Anterior cingulate cortex (tissue), 58 donors: ENCODE data around the gene CSMD2.

ENCODE experiments used
- DNase-seq, 58 donors: peaks; one replicate each; lab custom pipeline; 2025; lab: John Stamatoyannopoulos, UW

The CSMD2 gene

GRCh38 chr1:33802268-33802667 is 362.8 kb downstream of the CSMD2 start:
- DNase-seq = no peak

DNA sequence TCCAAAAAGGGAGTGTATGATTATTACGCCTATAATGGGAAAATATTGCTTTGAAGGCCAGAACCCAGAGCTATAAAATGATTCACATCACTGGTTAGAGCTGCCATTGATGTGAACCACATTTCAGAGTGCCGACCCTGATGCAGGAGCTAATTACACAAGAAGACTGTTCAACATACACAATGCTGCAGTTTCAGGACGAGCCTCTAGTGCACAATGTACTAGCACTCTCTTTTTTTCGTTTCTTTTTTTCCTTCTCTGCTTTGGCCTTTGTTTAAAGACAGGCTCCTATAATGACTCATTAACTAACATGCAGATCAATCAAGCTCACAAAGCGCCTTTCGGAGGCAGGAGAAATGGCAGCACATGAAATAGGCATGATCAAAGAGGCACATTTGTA is 367.2 kb downstream of the CSMD2 start:
- DNase-seq = no peak

- DNase-seq = no peak
Observed at GRCh38 chr1:33792651-33793050, 372.4 kb downstream of the CSMD2 start.

DNA sequence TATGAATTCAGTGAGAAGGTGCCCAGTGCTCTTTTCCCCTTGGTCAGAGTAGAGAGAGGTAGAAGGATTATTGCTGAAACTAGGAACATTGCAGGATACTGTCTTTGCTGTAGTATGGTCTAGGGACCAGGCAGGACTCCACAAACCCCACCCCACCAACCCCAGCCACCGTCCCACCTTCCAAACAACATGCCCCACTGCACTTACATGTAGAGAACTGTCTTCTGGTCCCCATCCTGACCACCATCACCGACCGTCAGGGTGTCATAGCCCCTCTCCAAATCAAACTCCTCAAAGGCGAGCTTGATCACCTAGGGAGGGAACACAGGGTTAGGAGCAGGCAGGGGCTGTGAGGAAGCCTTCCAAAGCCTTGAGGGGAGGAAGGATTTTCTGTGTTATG is 372.8 kb downstream of the CSMD2 start:
- no peak for DNase-seq

DNA sequence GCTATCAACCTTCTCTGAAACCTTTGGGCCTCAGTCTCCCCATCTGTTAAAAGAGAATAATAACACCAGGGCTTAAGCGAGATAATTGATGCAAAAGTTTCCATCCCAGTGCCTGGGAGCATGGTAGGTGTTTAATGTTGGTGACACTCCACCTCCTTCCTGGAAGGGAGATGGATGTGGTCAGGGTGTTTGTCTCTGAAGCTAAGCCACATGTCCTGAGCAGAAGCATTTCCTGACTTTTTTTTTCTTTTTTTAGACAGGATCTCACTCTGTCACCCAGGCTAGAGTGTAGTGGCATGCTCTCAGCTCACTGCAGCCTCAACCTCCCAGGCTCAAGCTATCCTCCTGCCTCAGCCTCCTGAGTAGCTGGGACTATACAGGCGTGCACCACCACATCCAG is 373.8 kb downstream of the CSMD2 start:
- no peak for DNase-seq

DNA sequence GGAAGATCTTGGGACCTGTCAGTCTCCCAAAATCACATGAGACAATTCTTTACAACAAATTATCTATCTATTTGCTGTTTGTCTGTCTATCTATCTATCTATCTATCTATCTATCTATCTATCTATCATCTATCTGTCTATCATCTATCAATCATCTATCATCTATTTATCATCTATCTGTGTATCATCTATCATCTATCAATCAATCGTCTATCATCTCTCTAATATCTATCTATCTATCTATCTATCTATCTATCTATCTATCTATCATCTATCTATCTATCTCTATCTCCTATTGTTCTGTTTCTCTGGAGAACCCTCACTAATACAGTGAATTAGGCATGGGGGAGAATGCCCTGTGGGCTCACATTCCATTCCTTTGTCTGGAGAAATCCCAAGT is 374.5 kb downstream of the CSMD2 start:
- no peak for DNase-seq

DNA sequence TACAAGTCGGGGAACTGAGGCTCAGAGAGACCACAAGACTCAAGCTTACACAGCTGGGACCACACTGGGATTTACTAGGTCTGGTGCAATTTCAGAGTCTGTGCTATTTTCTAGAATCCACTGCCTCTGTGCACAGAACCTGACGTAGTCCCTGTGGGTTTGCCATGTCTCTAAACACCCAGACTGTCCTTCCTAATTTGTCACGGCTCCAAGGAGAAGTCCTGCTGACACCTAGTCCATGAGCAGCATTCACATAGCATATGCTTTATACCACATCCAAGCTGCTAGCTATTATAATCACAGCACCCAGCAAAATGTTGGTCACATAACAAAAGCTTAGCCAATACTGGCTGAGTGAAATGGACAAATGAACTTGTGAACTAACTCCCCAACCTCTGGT is 380.2 kb downstream of the CSMD2 start:
- DNase-seq = peak in 13 of 58 donors; percentile 1 to 64 (median 17)

- no peak for DNase-seq
Observed at GRCh38 chr1:33782776-33783175, 382.3 kb downstream of the CSMD2 start.

DNA sequence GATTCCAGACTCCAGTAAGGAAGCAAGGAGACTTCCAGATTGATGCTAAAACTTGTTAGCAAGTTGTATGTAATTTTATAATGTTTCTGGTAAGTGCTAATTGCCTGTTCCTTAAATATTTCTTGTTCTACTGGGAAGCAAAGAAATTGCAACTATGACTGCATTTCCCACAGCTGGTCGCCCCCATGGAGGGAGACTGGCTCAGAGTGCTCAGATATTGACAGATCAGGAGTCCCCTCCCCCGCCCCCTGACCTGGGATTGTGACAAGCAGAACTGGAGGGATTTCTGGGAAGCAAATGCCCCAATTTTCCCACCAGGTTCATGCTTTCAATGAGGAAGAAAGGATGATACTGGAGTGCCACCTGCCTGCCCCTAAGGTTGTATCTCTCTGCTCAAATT is 383.4 kb downstream of the CSMD2 start:
- no peak for DNase-seq

DNA sequence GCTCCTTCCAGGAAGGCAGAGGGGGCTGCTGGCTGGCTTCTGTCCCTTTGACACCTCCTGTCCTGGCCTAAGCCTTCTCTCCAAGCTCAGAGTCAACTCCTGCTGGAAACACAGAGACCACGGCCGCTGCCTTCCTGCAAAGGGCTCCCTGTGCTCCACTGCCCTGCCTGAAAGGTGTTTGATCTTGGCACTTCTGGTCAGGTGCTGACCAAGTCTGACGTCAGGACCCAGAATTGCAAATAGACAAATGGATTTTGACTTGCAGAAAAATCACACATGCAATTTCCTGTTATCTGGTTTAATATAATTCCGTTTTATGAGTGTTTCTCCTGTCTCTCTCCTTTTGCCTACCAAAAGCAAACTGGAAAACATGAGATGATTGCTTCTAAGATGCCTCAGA is 387.7 kb downstream of the CSMD2 start:
- no peak for DNase-seq

DNA sequence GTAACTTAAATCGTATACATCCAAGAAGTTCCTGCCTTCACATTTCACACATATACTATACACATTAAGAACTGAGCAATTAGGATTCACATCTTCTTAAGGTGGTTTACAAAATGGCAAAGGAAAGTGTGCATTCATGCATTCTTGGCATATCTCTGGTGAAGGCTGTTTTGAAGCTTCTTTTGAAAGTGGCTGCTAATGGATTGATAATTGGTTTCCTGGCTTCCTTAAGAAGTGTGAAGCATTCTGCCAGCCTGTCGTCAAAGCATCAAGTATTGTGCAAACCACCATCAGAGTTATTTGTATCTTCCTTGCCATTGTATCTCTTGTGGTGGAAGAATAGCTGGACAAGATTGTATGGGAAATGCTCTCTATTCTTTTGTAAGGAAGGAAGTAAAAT is 396.2 kb downstream of the CSMD2 start:
- no peak for DNase-seq

DNA sequence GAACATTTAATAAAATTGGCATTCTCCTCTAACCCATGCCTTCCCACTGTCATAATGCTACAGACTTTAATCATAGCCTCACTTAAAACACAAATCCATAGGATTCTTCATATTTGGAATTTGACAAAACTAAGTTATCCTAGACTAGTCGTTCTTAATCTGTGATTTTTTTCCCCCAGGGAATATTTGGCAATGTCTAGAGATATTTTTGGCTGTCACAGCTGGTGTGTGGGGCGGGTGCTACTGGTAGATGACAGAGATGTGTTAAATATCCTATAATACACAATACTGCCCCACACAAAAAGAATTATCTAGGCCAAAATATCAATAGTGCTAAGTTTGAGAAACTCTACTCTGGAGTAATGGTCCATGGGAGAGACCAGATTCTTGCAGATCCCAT is 396.9 kb downstream of the CSMD2 start:
- no peak for DNase-seq

GRCh38 chr1:33764149-33764548 is 400.9 kb downstream of the CSMD2 start:
- no peak for DNase-seq

GRCh38 chr1:33763406-33763805 is 401.6 kb downstream of the CSMD2 start:
- DNase-seq = no peak

- no peak for DNase-seq
Observed at GRCh38 chr1:33762962-33763361, 402.1 kb downstream of the CSMD2 start.

GRCh38 chr1:33762109-33762830 is 402.8 kb downstream of the CSMD2 start:
- peak in 5 of 58 donors; percentile 3 to 34 (median 8) for DNase-seq

DNA sequence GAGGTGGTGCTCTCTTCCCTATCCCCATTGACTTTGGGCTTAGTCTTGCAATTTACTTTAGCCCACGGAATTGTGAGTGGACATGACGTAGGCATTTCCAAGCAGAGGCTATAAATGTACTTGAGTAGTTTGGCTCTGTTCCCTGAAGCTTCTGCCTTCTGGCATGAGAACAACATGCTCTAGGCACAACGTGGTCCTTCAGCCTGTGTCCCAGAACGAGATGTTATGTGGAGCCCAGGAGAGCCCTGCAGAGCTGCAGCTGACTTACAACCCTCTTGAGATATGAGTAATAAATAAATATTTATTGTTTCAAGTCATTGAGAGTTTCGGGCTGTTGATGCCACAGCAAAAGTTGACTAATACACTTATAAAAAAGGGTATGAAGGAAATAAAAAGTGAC is 406.3 kb downstream of the CSMD2 start:
- peak in 1 of 58 donors; percentile 9 for DNase-seq

GRCh38 chr1:33753087-33753856 is 411.8 kb downstream of the CSMD2 start:
- DNase-seq = no peak

DNA sequence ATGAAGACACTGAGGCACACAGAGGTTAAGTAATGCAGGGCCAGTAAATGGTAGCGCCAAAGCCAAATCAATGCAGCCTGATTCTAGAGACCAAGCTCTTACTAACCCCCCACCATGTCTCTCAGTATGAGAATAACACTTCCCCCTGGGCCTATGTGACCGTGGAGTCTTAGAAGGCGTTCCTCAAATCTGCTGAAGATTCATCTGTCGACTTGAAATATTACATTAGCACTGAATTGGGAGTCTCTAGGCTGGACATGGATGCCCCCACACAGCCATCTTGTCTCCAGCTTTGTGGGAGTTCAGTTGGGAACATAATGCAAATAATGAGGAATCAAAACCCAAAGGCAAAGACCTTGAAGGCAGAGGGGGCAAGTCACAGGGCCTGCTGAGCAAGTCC is 419.1 kb downstream of the CSMD2 start:
- DNase-seq = no peak

DNA sequence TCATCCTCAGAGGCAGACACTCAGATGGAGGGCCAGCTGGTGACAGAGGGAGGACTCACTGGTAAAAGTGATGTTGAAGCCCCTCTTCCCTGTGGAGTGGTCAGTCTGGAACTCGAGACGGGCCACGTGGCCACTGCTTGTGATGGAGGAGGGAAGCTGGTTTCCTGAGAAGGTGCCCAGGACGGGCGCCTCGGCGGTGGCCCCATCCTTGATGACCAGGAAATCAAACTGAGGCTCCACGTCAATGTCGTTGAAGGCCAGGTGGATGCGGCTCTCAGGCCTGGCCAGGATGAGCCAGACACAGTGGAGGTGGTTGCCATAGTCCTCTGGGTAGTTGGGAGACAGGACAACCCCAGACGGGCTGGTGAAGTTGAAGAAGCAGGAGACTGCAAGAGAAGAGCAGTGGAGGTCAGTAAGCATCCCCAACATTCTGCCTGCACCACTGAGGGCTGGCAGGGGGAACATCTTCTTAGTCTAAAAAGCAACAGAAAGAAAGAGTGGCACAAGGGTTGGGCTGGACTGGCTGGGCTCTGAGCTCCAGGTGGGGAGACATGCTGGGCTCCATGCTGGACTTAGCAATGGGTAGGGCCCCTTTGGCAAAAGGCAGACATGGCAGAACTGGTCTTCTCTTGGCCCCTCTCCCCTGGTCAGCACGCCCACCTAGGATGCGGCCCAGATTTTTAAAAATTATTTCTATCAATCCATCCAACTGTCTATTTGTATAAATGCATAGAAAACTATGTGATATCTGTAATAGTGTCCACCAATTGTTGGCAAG is 421.6 kb downstream of the CSMD2 start:
- DNase-seq = no peak

DNA sequence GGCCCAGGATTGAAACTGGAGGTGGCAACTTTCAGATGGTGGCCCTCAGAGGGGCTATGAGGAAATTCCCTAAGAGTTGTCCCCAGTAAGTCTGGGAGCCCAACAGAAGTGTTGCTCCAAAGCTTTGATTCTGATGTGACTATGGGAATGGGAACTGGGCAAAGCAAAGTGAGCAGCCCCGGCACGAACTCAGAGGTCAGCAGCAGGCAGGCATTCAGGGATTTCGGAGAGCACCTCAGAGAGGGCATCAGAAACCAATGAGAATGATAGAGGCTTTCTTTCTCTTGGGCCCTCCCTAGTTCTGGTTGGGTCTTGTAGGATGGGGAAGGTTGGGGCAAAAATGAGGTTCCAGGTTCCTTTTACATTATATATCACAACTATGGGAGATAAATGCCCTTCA is 422.4 kb downstream of the CSMD2 start:
- DNase-seq = no peak
